ENCODE results near the gene MAZ.
"Not testable (repeated sequence)": the region's sequence is repeated elsewhere in the genome, so short reads cannot be mapped to it uniquely, and the experiment has no call there.

The MAZ gene

DNA sequence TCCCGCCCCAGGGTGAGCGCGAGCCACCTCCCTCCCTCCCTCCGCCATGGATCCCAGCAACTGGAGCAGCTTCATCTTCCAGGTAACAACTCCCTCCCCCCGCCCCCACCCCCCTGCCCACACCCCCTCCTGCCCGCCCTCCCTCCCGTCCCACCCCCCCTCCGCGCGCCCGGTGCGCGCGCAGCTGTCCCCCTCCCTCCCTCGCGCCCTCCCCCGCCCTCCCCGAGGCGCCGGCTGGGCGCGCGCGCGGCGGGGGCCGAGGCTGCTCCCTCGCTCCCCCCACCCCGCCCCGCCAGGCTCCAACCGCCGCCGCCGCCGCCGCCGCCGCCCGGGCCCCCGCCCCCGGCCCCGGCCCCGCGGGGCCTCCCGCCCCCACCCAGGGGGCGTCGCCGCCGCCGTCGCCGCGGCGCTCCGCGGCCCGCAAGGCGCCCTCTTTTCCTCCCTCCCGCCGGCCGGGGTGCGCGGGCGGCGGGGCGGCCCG, at the start of gene MAZ:
TSS of gene MAZ (plus strand) at position 431 of the 481 bp plus-strand sequence. CDS start 173 bp downstream, outside the sequence.
- peak; percentile 90 for DNase-seq

DNA sequence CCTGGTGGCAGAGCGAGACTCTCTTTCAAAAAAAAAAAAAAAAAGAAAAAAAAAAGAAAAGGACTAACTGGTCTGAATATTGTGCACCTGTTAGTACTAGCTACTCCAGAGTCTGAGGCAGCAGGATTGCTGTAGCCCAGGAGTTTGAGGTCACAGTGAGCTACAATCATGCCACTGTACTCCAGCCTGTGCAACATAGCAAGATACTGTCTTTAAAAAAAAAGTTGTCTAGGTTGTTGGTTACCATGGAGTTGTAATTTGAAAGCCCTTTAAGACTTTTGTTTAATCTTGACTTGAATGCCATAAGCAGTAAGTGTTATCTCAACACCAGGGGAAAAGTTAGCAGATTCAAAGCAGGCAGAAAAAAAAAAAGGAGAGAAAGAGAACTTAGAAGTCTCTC, 49.7 kb upstream of the MAZ start:
- DNase-seq: no peak

DNA sequence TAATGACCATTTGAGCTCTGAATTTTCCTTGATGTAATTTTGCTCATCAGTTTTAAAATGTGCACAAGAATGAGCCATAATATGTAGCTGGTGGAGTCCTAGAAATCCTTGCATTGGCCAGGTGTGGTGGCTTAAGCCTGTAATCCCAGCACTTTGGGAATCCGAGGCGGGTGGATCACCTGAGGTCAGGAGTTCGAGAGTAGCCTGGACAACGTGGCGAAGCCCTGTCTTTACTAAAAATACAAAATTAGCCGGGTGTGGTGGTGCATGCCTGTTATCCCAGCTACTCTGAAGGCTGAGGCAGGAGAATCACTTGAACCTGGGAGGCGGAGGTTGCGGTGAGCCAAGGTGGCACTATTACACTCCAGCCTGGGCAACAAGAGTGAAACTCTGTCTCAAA, 49.2 kb upstream of the MAZ start:
- DNase-seq: not testable (repeated sequence)

DNA sequence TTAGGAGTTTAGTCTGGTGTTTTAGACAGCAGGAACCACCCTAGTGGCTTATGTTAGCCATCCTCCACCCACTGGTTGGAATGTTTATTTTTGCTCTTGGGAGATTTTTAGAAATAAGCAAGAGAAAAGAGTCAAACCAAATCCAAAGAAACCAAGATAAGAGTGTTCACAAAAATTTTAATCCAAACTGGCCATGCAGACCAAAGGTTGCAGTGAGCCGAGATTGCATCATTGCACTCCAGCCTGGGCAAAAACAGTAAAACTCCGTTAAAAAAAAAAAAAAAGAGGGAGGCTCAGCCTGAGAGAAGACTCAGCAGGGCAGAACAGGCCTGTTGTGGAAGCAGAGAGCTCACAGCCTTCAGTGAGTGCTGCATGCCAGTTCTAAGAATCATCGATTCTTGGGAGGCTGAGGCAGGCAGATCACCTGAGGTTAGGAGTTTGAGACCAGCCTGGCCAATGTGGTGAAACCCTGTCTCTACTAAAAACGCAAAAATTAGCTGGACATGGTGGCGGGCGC, 48.3 kb upstream of the MAZ start:
- DNase-seq: no peak

DNA sequence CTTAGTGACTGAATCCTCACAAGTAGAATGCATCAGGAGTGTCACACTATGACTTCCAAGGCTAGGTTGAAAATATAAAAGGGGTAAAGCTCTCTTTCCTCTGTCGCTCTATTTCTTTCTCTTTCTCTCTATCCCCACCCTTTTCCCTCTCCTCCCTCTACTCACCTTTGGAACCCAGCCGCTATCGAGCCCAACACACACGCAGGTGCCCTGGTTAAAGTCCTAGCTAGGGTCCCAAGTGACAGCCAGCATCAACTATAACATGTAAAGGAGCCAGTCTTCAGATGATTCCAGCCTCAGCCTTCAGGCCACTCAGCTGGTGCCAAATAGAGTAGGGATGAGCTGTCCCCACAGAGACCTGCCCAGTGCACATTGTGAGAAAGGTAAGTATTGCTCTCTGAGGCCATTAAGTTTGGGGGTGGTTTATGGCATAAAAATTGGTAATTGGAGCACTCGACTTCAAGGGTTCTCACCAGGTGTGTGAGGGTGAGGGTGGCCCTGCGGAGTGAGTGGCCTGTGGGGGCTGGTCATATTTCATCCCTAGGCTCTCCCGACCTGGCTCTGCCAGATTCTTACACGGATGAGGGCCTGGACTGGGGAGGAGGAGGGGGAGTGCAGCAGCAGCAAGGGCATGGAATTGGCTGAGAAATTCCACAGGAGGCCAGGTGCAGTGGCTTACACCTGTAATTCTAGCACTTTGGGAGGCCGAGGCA, 45.6 kb upstream of the MAZ start:
- peak; percentile 68 for DNase-seq

DNA sequence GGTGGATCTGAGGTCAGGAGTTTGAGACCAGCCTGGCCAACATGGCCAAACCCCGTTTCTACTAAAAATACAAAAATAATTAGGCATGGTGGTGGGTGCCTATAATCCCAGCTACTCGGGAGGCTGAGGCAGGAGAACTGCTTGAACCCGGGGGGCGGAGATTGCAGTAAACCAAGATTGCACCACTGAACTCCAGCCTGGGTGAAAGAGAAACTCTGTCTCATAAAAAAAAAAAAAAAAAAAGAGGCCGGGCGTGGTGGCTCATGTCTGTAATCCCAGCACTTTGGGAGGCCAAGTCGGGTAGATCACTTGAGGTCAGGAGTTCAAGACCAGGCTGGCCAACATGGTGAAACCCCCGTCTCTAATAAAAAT, 45.1 kb upstream of the MAZ start:
- DNase-seq: not testable (repeated sequence)

DNA sequence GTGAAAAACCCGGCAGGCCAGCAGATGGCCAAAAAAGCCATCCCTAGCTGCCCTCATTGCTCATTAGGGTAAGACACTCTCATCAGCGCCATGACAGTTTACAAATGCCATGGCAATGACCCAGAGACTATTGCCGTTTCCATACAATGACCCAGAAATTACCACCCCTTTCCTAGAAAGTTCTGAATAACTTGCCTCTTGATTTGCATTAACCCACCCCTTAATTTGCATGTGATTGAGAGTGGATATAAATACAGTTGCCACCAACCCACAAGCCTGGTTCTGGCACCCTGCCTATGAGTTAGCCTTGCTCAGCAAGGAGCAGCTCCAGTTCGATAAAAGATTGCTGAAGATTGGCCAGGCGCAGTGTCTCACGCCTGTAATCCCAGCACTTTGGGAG, 44.4 kb upstream of the MAZ start:
- no peak for DNase-seq

DNA sequence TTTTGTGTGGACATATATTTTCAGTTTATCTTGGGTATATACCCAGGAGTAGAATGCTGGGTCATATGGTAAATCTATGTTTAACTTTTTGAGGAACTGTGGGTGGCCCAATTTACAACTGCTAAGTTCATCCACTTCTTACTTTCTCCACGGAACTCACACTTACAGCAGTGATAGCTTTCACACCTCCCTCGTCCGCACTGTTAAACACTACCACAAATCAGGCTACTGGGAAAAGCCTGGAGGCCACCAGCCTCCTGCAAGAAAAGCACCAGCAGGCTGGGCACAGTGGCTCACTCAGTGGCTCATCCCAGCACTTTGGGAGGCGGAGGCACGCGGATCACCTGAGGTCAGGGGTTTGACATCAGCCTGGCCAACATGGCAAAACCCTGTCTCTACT, 43.0 kb upstream of the MAZ start:
- DNase-seq: no peak

DNA sequence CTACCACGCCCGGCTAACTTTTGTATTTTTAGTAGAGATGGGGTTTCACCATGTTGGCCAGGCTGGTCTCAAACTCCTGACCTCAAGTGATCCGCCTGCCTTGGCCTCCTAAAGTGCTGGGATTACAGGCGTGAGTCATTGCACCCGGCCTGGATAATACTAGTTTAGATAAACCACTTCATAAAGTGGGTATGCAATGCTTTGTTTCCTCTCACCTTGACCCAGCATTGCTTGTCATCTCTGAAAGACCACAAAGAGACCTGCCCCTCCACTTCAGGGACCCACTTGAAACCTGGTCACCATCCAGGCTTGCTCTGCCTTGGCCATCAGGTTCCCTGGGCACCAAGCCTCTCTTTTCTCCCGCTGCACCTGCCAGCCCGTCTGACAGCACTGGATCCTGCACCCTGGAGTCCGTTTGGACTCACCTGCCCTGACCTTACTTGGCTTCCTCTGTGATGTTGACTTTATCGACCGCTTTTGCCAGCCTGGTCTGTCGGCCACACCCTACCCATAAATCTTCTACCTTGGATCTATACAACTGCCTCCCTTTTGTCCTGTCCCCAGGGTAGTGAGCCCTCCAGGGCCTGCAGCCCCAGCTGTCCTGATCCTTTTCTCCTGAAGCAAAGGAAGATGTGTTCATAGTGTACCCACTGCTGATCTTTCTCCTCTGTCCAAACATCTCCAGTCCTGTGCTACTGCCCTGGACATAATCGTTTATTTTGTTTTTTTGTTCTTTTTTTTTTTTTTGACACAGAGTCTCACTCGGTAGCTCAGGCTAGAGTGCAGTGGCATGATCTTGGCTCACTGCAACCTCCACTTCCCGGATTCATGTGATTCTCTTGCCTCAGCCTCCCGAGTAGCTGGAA, 40.9 kb upstream of the MAZ start:
- peak; percentile 56 for DNase-seq

DNA sequence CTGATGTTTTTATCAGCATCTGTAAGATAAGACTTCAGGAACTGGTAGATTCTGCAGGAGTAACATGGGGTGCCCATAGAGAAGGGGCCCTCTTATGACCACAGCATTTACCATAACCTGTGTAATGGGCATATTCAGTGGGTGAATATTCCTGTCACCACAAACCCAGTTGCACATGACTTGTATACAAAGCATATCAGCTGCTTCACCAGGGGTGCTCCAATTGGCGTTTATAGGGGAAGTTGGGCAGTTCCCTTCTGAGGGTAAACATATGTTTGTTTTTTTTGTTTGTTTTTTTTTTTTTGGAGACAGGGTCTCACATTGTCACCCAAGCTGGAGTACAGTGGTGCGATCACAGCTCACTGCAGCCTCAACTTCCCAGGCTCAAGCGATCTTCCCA, 39.8 kb upstream of the MAZ start:
- no peak for DNase-seq

DNA sequence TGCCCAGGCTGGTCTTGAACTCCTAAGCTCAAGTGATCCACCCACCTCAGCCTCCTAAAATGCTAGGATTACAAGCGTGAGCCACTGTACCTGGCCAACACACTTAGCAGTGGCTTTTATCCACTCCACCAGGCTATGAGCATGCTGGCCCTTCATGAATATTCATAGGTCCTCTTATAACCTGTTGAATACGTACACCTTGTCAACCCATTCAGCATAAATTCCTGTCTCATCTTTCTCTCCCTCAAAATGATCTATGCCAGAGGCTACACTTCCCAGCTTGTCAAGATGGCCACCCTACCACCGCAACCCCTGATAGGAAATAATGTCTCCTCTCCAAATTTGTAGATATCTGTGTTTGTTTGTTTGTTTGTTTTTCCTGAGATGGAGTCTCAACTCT, 39.3 kb upstream of the MAZ start:
- no peak for DNase-seq

DNA sequence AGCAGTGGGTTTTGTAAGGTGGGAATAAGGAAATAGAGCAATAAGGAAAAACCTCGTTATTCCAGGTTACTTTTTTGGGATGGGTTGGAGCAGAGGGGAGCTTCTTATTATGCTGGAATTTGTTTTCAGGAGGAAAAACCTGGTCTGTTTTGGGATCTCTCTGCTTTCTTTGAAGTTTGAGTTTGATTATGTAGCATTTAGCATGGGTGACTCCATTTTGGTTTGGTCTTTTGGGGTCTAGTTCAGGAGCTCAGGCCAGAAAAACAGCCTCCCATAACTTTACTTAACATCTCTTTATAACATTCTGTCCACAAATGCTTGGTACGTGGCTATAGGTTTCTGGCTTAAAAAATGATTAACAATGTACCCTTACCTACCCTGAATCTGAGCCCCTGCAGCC, 36.8 kb upstream of the MAZ start:
- no peak for DNase-seq

DNA sequence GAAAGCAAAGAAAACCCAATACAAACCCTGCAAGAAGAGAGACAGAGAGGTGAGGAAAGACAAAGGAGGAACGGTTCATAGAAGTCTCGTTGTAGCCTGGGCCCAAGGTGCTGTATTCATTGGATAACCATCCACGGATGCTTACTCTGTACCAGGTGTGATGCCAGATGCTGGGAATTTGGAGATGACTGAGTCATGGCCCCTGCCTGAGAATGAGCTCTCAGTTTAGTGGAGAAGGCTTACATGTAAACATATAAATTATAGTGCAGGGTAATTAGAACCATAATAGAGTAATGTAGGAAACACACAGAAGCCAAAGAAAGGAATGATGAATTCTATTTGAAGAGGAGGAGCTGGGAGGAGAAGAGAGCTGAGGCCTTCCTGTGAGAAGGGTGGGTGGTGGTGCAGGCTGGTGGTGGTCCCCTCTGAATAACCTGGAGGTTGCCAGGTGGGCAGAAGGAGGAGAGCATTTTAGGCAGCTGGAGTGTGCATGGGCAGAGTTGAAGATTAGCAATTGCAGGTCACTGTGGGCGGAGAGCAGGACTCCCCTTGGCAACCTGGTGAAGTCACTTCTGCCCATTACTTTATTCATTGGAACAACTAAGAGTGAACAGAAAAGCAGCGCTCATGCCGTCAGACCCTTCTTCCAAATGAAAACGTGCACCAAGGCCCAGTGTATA, 35.9 kb upstream of the MAZ start:
- DNase-seq: no peak

DNA sequence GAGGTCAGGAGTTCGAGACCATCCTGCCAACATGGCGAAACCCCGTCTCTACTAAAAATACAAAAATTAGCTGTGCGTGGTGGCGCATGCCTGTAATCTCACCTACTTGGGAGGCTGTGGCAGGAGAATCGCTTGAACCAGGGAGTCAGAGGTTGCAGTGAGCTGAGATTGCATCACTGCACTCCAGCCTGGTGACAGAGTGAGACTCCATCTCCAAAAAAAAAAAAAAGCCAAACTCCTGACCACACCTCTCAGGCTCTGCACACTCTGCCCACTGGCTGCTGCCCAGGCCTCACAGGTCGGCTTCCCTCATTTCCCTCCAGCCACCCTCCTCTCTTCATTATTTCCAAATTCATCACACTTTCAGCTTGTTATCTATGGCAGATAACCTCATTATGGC, 34.0 kb upstream of the MAZ start:
- not testable (repeated sequence) for DNase-seq

DNA sequence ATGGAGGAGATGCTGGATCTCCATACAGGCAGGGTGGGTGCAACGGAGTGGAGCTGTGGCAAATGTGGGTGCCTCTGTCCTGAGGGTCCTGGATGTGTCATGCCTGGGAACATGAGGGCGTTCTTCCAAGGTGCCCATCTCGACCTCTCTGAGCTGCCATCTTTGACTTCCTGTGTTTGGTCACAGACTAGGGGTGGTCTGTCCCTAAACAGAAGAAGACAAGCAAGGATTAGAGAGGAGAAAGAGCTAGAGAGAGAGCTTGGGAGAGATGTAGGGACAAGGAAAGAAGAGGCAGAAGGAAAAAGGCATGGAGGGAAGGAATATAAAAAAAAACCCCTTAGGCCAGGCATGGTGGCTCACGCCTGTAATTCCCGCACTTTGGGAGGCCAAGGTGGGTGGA, 31.6 kb upstream of the MAZ start:
- DNase-seq: no peak

DNA sequence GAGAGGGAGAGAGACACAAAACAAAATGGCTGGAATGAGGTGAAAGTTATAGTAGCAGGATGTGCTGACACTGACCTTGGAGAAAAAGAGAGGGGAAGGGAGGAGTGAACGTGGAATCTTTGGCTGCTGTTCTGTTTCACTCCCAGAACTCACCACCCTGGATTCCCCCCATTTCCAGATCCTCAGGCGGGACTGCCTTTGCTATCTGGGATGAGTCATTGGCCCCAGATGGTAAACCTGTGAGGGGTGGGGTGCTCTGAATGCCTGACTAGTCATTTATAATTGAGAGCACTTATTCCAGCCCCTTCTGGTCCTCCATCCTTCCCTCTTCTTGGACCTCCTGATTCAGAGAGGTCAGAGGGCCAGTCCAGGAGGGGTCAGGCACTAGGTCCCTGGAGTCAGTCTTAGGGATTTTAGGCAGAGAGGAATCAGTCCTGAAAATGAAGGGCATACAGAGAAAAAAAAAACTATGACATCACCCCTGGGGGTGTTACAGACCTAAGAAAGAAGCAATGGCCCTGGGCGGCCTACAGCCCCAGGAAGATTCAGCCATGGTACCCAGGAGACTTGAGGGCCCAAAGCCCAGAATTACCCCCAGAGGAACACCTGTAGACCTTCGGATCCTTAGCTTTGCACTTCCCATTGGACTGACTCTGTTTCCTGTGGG, 30.5 kb upstream of the MAZ start:
- no peak for DNase-seq

DNA sequence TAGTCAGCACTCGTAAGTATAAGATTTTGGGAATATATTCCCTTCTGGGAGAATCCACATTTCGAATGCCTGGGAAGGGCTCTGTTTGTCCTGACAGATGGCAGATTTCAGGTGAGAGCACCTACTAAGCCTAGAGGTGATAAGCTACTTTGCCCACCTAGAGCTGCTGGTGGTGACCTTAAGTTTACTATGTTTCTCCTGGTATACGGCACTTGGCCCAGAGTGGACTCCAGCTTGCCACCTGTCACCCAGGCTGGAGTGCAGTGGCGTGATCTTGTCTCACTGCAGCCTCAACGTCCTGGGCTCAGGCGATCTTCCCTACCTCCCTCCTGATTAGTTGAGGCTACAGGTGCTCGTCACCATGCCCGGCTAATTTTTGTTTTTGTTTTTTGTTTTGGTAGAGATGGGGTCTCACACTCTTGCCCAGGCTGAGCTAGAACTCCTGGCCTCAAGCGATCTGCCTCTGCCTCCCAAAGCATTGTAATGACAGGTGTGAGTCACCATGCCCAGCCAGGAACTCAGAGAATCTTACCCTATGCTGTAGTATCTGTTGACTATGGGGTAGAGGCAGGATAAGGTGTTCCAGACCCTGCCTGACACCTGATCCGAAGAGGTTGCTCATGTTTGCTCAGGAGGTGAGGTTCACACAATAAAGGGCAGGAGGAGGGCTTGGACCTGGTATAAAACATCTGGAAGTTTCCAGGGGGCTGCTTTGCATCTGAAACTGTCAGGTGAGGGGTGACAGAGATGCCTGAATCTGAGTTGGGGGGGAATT, 28.6 kb upstream of the MAZ start, which contains the start of gene ZG16:
TSS of gene ZG16 (plus strand) at position 681 of the 775 bp plus-strand sequence. CDS start 1,011 bp downstream, outside the sequence.
- DNase-seq: no peak

DNA sequence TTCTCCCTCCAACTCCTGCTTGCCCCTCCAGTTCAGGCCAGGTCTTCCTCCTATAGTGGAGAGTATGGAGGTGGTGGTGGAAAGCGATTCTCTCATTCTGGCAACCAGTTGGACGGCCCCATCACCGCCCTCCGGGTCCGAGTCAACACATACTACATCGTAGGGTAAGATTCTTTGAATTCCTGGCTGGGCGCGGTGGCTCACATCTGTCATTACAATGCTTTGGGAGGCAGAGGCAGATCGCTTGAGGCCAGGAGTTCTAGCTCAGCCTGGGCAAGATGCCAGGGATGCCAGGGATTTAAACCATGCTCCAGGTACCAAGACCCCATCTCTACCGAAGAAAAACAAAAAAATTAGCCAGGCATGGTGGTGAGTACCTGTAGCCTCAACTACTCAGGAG, 26.9 kb upstream of the MAZ start:
- no peak for DNase-seq

DNA sequence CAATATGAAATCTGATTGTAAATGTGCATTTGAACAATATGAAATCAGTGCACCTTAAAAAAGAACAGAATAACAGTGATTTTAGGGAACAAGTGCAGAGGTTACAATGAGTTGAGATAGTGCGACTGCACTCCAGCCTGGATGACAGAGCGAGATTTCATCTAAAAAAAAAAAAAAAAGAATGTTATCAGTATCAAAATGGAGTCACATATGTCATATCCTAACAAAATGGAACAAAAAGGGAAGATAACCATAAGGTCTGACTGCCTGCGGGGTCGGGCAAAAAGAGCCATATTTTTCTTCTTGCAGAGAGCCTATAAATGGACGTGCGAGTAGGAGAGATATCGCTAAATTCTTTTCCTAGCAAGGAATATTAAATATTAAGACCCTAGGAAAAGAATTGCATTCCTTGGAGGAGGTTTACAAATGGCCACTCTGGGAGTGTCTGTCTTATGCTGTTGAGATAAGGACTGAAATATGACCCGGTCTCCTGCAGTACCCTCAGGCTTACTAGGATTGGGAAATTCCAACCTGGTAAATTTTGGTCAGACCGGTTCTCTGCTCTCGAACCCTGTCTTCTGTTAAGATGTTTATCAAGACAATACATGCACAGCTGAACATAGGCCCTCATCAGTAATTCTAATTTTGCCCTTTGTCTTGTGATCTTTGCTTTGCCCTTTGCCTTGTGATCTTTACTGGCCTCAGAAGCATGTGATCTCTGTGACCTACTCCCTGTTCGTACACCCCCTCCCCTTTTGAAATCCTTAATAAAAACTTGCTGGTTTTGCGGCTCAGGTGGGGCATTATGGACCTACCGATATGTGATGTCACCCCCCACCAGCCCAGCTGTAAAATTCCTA, 23.0 kb upstream of the MAZ start:
- DNase-seq: not testable (repeated sequence)

DNA sequence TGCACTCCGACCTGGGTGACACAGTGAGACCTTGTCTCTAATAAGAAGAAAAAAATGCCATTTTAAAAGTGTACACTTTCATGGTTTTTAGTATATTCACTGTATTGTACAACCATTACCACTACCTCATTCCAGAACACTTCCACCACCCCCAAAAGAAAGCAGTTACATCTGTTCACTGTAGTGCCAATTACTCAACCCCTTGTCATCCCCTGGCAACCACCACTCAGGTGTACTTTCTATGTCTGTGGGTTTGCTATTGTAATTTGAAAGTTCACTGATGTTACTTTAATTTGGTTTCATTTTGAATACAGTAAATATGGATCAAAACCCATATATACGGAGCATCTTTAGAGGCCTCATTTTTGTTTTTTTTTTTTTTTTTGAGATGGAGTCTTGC, 22.2 kb upstream of the MAZ start:
- no peak for DNase-seq
